Measurements from ENCODE around the gene CEP41. TPM values are rescaled to one million over a fixed set of nuclear protein-coding genes. Genes with fewer than 3 reads are reported as not detected.

Gene CEP41
- total and polyA plus RNA-seq, 7 donors = 2.4 to 4.6 (median 3.4) TPM

- Histone ChIP-seq H3K9me3 (no peaks in the 10 kb centered on the region), H3K36me3 (ENCODE audit: insufficient read depth in 1 of 2, low read depth in 1 of 2) (no peaks in the 10 kb centered on the region), H3K27ac (no peak overlapping the region), H3K4me3 (no peak overlapping the region), H3K4me1 (no peaks in the 10 kb centered on the region), H3K27me3 (ENCODE audit: insufficient read depth in 3 of 3, low read length in 2 of 3) (peaks cover 0 to 6% (median 3%) of the 10 kb centered on the region in 3 donors)
- no peak for DNase-seq
- intact Hi-C loops (cut with DNase I) = loop anchor here in 1 of 2 donors (10.0 kb wide), 2 partner anchors 207 to 273 kb away; no protein-coding TSS in a partner anchor
- 85 to 89% (median 87%) methylated on average over 1 of the region's 1 CpG for WGBS, 3 donors
- TF ChIP-seq CTCF (IDR thresholded peaks at IDR 0.05) = no peak
- no peak for ATAC-seq
These were observed 41.1 kb upstream of the CEP41 start for GRCh38 chr7:130481898-130482297.

GRCh38 chr7:130479716-130480400 is 39.0 kb upstream of the CEP41 start:
- DNase-seq = no peak
- 88 to 90% (median 89%) methylated on average over 1 of the region's 1 CpG for WGBS, 3 donors
- Histone ChIP-seq H3K27me3 (ENCODE audit: insufficient read depth in 3 of 3, low read length in 2 of 3) (peaks cover 0 to 5% (median 0%) of the 10 kb centered on the region in 3 donors), H3K9me3 (no peaks in the 10 kb centered on the region), H3K4me1 (no peaks in the 10 kb centered on the region), H3K27ac (no peak overlapping the region), H3K4me3 (no peak overlapping the region), H3K36me3 (ENCODE audit: insufficient read depth in 1 of 2, low read depth in 1 of 2) (no peaks in the 10 kb centered on the region)
- ATAC-seq = no peak
- intact Hi-C loops (cut with DNase I) = loop anchor here in 1 of 2 donors (10.0 kb wide), 2 partner anchors 205 to 275 kb away; no protein-coding TSS in a partner anchor
- no peak for TF ChIP-seq CTCF (IDR thresholded peaks at IDR 0.05)

- H3K9me3 ChIP-seq = no peaks in the 10 kb centered on the region
- H3K27me3 ChIP-seq (ENCODE audit: insufficient read depth in 3 of 3, low read length in 2 of 3) = no peaks in the 10 kb centered on the region
- H3K36me3 ChIP-seq (ENCODE audit: insufficient read depth in 1 of 2, low read depth in 1 of 2) = no peaks in the 10 kb centered on the region
- DNase-seq = no peak
- intact Hi-C loops (cut with DNase I) = no loop called here
- no peaks in the 10 kb centered on the region for H3K4me1 ChIP-seq
- no peak for ATAC-seq
- H3K27ac ChIP-seq = no peak overlapping the region
- whole genome bisulfite sequencing, 3 donors = 28 to 39% (median 33%) methylated on average over 3 of the region's 3 CpGs
- H3K4me3 ChIP-seq = no peak overlapping the region
- no peak for TF ChIP-seq CTCF (IDR thresholded peaks at IDR 0.05)
These were observed 38.2 kb upstream of the CEP41 start for GRCh38 chr7:130478991-130479390.

- DNase-seq = no peak
- Histone ChIP-seq H3K36me3 (ENCODE audit: insufficient read depth in 1 of 2, low read depth in 1 of 2) (no peaks in the 10 kb centered on the region), H3K4me1 (no peaks in the 10 kb centered on the region), H3K4me3 (no peak overlapping the region), H3K27me3 (ENCODE audit: insufficient read depth in 3 of 3, low read length in 2 of 3) (no peaks in the 10 kb centered on the region), H3K27ac (no peak overlapping the region), H3K9me3 (no peaks in the 10 kb centered on the region)
- no peak for ATAC-seq
- WGBS, 3 donors = 52 to 60% (median 52%) methylated on average over 9 of the region's 9 CpGs
- intact Hi-C loops (cut with DNase I) = no loop called here
- TF ChIP-seq CTCF (IDR thresholded peaks at IDR 0.05) = no peak
These were observed 35.7 kb upstream of the CEP41 start for GRCh38 chr7:130476297-130477150.

Measured in psoas muscle (tissue), 8 donors.